Activated T-helper 2 cell treated with anti-CD3 and anti-CD28 coated beads, Interferon-gamma antibody, Interleukin-2, Interleukin-4, amounts not matched to agents 10 μg/mL and 5 μg/mL and 100 μg/mL, durations not matched to agents 14 hours and 24 hours and 36 hours (primary cell): ENCODE results near the gene WIPF1. TPM values are rescaled to one million over a fixed set of nuclear protein-coding genes. Genes with fewer than 3 reads are reported as not detected.

ENCODE experiments used
- total RNA-seq: library from RNA; stranded (reverse); gene quantifications from 2 replicates; pipeline ENCODE4 v1.2.3, GENCODE V29; 2022

The WIPF1 gene
- total RNA-seq, 1 donor from 2014 or later, result 287 TPM

Other genes starting within 250 kb of the WIPF1 start
- 17.3 and 17.4 TPM in 2 replicates for gene SCRN3, start 202.1 kb downstream of the WIPF1 start, total RNA-seq
- 0.94 and 1.1 TPM in 2 replicates for gene GPR155, start 110.8 kb downstream of the WIPF1 start, total RNA-seq
- not detected in 2 replicates for gene CHRNA1, start 166.7 kb upstream of the WIPF1 start, total RNA-seq